NCI-H1048 (cell line): ENCODE results near the gene MSMO1.

Experiments
- DNase-seq: peaks from one replicate; lab custom pipeline; 2025; lab: John Stamatoyannopoulos, UW

MSMO1 gene

DNA sequence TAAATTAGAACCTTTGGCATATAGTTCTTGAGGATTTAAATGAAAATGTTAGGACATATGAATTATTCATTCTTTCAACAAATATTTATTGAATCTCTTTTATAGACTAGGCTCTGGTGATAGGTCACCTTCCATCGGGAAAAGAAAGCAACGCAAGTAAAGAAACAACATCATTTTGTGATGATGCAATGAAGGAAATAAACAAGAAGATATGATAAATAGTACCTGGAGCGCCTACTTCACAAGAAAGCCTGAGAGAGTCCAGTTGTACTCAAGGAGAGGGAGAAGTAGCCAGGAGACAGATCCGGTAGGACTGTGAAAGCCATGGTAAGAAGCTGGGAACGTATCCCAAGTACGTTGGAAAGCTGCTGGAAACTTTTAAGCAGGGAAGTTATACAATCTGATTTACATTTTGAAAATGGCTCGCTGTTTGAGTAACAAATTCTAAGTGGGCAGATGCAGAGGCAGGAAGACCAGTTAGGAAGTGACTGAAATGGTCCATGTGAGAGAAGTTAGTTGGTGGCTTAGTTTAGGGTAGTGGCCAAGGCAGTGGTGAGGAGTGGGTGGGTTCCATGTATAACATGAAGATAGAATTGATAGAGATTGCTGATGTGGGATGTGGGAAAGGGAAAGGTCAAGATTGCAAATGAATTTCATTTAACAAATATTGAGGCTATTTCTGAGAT, 33.7 kb downstream of the MSMO1 start:
- no peak for DNase-seq

DNA sequence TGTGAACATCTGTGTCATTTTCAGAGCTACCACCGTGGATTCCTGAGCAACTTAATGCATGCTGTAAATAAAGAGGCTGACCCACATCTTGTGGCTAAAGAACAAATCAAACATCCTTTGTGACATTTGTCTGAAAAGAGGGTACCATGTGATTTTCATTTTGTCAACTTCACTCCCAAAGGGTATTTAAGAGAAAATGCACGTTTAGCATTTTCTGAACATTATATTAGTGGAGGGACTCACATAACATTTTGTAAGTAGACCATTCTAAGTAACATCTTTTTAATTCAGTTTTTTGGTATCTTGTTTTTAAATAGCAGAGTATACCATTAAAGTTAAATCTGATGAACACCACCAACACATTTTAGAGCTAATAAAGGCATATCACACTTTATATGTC, 34.3 kb downstream of the MSMO1 start:
- no peak for DNase-seq

GRCh38 chr4:165364452-165365080, 37.1 kb downstream of the MSMO1 start:
- no peak for DNase-seq

DNA sequence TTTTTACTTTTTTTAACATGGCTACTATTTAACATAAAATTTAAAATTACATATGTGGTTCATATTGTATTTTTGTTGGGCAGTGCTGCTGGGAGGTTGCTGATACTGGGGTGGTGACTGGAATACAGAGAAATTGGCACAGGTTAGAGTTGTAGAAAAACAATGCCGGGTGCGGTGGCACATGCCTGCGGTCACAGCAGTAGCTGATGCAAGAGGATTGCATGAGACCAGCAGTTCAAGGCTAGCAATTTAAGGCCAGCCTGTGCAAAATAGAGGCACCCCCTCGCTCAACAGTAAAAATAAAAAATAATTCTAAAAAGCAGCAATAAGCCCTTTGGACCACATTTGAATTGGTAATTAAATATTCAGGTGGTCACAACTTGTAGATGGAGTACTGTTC, 39.6 kb downstream of the MSMO1 start:
- no peak for DNase-seq

GRCh38 chr4:165368114-165368513, 40.6 kb downstream of the MSMO1 start:
- DNase-seq = no peak

DNA sequence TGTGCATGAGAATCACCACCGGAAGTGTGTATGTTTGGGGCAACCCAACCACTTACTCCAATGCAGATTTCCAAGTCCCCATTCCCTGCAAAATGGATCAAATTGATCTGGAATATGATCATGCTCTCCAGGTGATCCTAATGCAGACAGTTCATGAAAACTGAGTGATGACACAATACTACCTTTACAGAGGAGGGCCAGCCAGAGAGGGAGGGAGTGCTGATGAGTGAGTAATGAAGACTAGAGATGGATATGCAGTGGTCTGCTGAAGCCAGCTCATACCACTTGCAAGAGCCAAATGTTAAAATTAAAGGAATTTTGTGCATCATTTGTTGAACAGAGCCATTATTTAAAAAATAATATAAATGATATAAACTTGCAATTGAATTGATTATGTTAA, 41.1 kb downstream of the MSMO1 start:
- no peak for DNase-seq

GRCh38 chr4:165369522-165369921, 42.1 kb downstream of the MSMO1 start:
- DNase-seq = no peak

DNA sequence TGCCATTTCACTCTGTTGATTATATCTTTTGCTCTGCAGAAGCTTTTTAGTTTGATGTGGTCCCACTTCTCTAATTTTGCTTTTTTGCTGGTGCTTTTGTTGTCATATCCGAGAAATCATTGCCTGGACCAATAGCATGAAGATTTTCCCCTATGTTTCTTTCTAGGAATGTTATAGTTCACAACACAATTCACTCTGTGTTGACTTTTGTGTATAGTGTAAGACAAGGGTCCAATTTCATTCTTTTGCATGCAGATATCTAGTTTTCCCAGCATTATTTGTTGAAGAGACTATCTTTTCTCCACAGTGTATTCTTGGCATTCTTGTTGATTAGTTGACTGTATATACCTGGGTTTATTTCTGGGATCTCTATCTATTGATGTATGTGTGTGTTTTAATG, 43.1 kb downstream of the MSMO1 start:
- DNase-seq = no peak

- no peak for DNase-seq
These were observed 48.0 kb downstream of the MSMO1 start for GRCh38 chr4:165375465-165375864.

DNA sequence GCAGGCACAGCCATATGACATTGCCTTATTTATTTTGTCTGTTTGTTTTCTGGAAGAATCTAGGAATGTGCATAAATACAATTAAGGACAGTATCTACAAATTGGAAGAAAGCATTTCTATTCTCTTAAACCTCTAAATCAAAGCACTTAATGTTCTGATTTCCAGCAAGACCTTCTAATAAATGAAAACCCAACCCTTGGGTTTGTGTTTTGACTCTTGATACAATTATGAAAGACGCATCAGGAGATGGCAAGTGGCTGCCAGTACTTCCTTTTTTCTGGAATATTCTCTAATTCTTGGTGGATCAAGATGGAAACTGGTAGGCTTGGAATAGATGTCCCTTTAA, 50.9 kb downstream of the MSMO1 start:
- DNase-seq = no peak

- DNase-seq = peak; percentile 30
These were observed 51.5 kb downstream of the MSMO1 start, which contains the start of gene CPE for GRCh38 chr4:165378745-165379677. CPE (plus strand) TSS chr4:165379008; CDS start chr4:165379222, 214 bp downstream.

DNA sequence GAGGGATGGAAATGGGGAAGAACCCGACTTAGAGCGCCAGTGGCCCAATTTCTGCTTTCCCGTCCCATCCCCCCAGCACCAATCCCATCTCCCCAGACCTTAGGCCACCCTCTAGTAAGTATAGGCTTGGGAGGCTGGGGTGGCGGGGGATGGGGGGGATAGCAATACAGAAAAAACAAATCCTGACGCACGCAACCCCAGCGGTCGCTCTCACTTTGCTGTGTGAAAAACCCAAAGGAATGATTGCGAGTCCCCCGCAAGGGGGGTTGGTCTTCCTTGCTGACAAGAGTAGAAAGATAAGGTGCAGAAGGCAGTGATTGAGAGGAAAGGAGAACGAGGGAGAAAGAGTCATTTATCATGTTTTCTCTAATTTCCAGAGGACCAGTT, 52.2 kb downstream of the MSMO1 start:
- DNase-seq = no peak

- DNase-seq = no peak
These were observed 53.3 kb downstream of the MSMO1 start for GRCh38 chr4:165380805-165381204.

DNA sequence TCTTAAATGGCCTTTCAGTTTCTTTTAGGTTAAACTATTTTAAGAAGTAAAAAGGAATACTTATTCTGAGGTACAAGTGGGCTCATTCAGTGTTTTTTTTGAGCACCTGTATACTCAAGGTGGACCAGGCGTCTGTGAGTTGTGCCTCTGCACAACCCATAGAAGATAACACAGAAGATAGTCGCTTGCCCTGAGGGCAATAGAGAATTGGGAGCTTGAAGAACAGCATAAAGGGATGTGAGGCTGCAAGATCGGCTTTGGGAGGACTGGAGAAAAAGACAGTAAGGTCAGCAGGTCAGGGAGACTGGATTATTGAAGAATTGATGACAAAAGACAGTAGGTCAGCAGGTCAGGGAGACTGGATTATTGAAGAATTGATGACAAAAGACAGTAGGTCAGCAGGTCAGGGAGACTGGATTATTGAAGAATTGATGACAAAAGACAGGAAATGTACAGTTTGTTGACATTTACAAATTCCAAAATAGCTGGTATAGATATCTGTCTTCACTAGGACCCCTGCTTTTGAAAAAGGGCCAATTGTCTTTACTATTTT, 54.4 kb downstream of the MSMO1 start:
- DNase-seq = no peak

DNA sequence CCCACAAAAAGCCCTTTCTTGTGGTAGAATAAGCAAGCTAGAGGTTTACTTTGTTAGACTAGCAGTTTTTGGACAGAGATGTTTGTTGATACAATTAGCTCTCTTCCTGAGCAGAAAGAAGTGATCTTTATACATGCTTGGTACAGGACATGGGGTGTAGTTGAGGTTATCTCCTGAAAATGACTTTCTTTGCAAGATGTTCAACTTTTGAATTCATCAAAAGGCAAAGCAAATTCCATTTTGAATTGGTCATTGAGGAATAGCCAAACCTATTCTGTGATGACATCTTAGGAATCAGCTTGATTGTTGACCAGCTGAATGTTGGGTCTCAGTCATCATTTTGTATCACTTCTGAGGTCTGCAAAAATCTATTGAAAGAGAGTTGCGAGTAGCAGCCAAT, 55.2 kb downstream of the MSMO1 start:
- no peak for DNase-seq

GRCh38 chr4:165383591-165384073, 56.2 kb downstream of the MSMO1 start:
- no peak for DNase-seq

- DNase-seq = no peak
These were observed 56.7 kb downstream of the MSMO1 start for GRCh38 chr4:165384186-165384585.

DNA sequence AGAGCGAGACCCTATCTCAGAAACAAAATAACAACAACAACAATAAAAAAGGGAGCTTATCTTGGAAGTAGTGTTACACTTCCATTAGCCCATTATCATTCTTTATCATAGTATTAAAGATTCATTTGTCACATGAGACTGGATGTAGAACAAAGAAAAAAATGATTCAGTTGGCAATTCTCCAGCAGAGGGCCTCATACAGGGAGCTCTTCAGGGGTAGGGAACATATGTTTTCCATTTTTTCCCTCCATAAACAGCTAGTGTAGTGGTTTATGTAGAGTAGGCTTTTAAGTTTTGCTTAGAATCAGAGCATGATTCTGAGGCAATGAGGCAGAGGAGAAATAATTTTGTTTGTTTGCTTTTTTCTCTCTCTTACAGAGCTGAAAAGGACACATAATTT, 57.1 kb downstream of the MSMO1 start:
- DNase-seq = no peak

GRCh38 chr4:165385126-165385525, 57.7 kb downstream of the MSMO1 start:
- DNase-seq = no peak

DNA sequence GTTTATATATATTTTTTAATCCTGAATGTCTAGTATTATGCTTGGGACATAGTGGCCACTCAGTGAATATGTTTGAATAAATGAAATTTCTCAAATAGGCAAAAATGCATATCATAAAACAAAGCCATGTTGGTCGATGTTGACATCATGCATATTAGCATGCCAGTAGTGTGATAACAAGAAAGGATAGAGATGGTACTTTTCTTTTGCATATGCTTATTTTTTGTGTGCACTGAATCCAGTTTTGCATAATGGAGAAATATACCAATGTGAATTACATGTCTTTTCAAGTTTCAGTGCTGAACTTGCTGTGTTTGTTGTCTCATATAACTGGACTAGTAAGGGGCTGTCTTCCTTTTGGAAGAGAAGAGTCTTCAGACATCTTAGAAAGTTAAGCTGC, 58.9 kb downstream of the MSMO1 start:
- no peak for DNase-seq

- no peak for DNase-seq
These were observed 61.3 kb downstream of the MSMO1 start for GRCh38 chr4:165388756-165389155.
